H1 (cell line): ENCODE results near the gene SSH2. TPM values are rescaled to one million over a fixed set of nuclear protein-coding genes. Genes with fewer than 3 reads are reported as not detected.

Experiments used
- HDAC2 ChIP-seq, 2 experiments: fragments of 300-600 bp in 1 of 2; sonication (generic) in 1 of 2; IDR thresholded peaks; 2 replicates each; pipeline ENCODE4 v1.6.1; 2011 to 2012; ENCODE audit warnings: low read depth in 2 of 2, low read length in 2 of 2, mild to moderate bottlenecking in 2 of 2, moderate library complexity in 2 of 2, borderline replicate concordance in 1 of 2, inconsistent platforms in 1 of 2
- POLR2A ChIP-seq, 2 experiments: IDR thresholded peaks; 1 replicate in 1 of 2; 2 replicates in 1 of 2; pipeline ENCODE4 v1.6.1; 2011; ENCODE audit warnings: low read depth in 2 of 2, low read length in 2 of 2, mild to moderate bottlenecking in 2 of 2; ENCODE audit errors: control extremely low read depth in 1 of 2
- SAP30 ChIP-seq: fragments of 300-600 bp; sonication (generic); IDR thresholded peaks from 2 replicates; pipeline ENCODE4 v1.7.1; 2012; ENCODE audit warnings: low read length, moderate library complexity, mild to moderate bottlenecking, inconsistent platforms; ENCODE audit not compliant: insufficient read depth, insufficient replicate concordance
- SIX5 ChIP-seq: IDR thresholded peaks from 2 replicates; pipeline ENCODE4 v1.6.1; 2011; ENCODE audit warnings: mild to moderate bottlenecking, low read depth, low read length
- polyA plus RNA-seq, 7 experiments: library from polyadenylated mRNA; depleted of rRNA in 3 of 7; stranded (reverse) in 5 of 7; unstranded in 2 of 7; fragments of >200 nt in 5 of 7; fragments of 200-250 nt in 2 of 7; gene quantifications; 1 replicate in 5 of 7; 2 replicates in 1 of 7; 4 replicates in 1 of 7; pipeline versions ENCODE4 v1.2.1 to v1.2.3, GENCODE V29; 2011 to 2013; ENCODE audit warnings: missing spikeins in 2 of 7, mixed read lengths in 2 of 7
- total RNA-seq: library from RNA; stranded (reverse); fragmentation: NEBNext Ultra II Directional; extraction: Animal tissue kit (Norgen Biotek cat#: 25700); gene quantifications from 2 replicates; pipeline ENCODE4 v1.2.1, GENCODE V29; 2021

The SSH2 gene
- total and polyA plus RNA-seq, 2 of the 8 experiments (the other 6 are each of a cell fraction or from before 2014, with no cell fraction given), result 5.2 to 15.9 TPM

- TF ChIP-seq HDAC2 (IDR thresholded peaks at IDR 0.05; ENCODE audit: borderline replicate concordance in 1 of 2, low read depth in 2 of 2, low read length in 2 of 2) (0 out of 4 replicates have a peak, but pooled peaks of 1 of the 2 experiments have one; percentile 30), SAP30 (no peak), POLR2A (IDR thresholded peaks at IDR 0.05; ENCODE audit: control extremely low read depth in 1 of 2, low read depth in 2 of 2, low read length in 2 of 2) (peak in 1 of 2 experiments; percentile 33; a peak in 1 of 3 replicates), SIX5 (no peak)
Observed at GRCh38 chr17:29615492-29616299, 314.3 kb downstream of the SSH2 start (continued).
